ENCODE results near the gene CRTAC1.

CRTAC1 gene

GRCh38 chr10:97880109-97880508 lies 150.3 kb downstream of the CRTAC1 start:
- no peaks in the 10 kb centered on the region for H3K9me3 ChIP-seq
- no peaks in the 10 kb centered on the region for H3K4me1 ChIP-seq
- H3K36me3 ChIP-seq, result no peaks in the 10 kb centered on the region
- no peak for TF ChIP-seq CTCF (IDR thresholded peaks at IDR 0.05; ENCODE audit: low read depth, low read length)
- no peak overlapping the region for H3K4me3 ChIP-seq (ENCODE audit: low read depth, low read length)
- no peaks in the 10 kb centered on the region for H3K27me3 ChIP-seq
- no peak for DNase-seq

GRCh38 chr10:97879241-97879640 lies 151.2 kb downstream of the CRTAC1 start:
- H3K36me3 ChIP-seq, result no peaks in the 10 kb centered on the region
- no peaks in the 10 kb centered on the region for H3K4me1 ChIP-seq
- DNase-seq, result no peak
- no peaks in the 10 kb centered on the region for H3K9me3 ChIP-seq
- no peaks in the 10 kb centered on the region for H3K27me3 ChIP-seq
- no peak overlapping the region for H3K4me3 ChIP-seq (ENCODE audit: low read depth, low read length)
- no peak for TF ChIP-seq CTCF (IDR thresholded peaks at IDR 0.05; ENCODE audit: low read depth, low read length)

GRCh38 chr10:97876402-97876801 lies 154.0 kb downstream of the CRTAC1 start:
- Histone ChIP-seq H3K9me3 (no peaks in the 10 kb centered on the region), H3K4me3 (ENCODE audit: low read depth, low read length) (no peak overlapping the region), H3K27me3 (no peaks in the 10 kb centered on the region), H3K36me3 (no peaks in the 10 kb centered on the region), H3K4me1 (no peaks in the 10 kb centered on the region)
- DNase-seq, result no peak
- TF ChIP-seq CTCF (IDR thresholded peaks at IDR 0.05; ENCODE audit: low read depth, low read length), result no peak

- no peak for DNase-seq
- no peak for TF ChIP-seq CTCF (IDR thresholded peaks at IDR 0.05; ENCODE audit: low read depth, low read length)
- H3K36me3 ChIP-seq, result no peaks in the 10 kb centered on the region
These were observed 155.0 kb downstream of the CRTAC1 start for GRCh38 chr10:97875391-97875790.

GRCh38 chr10:97874332-97874731 lies 156.1 kb downstream of the CRTAC1 start:
- no peaks in the 10 kb centered on the region for H3K9me3 ChIP-seq
- H3K4me1 ChIP-seq, result no peaks in the 10 kb centered on the region
- no peak overlapping the region for H3K4me3 ChIP-seq (ENCODE audit: low read depth, low read length)
- no peaks in the 10 kb centered on the region for H3K36me3 ChIP-seq
- no peak for DNase-seq
- no peak for TF ChIP-seq CTCF (IDR thresholded peaks at IDR 0.05; ENCODE audit: low read depth, low read length)
- H3K27me3 ChIP-seq, result no peaks in the 10 kb centered on the region

More at GRCh38 chr10:97875391-97875790, 155.0 kb downstream of the CRTAC1 start:
- Histone ChIP-seq H3K4me3 (ENCODE audit: low read depth, low read length) (no peak overlapping the region), H3K4me1 (no peaks in the 10 kb centered on the region), H3K9me3 (no peaks in the 10 kb centered on the region), H3K27me3 (no peaks in the 10 kb centered on the region)

GRCh38 chr10:97873569-97873968 lies 156.9 kb downstream of the CRTAC1 start:
- peaks cover 4% of the 10 kb centered on the region; the same call in 1 of the 2 replicates for H3K4me1 ChIP-seq
- no peak for DNase-seq
- no peak overlapping the region for H3K4me3 ChIP-seq (ENCODE audit: low read depth, low read length)
- H3K27me3 ChIP-seq, result no peaks in the 10 kb centered on the region
- TF ChIP-seq CTCF (IDR thresholded peaks at IDR 0.05; ENCODE audit: low read depth, low read length), result no peak
- H3K36me3 ChIP-seq, result no peaks in the 10 kb centered on the region
- H3K9me3 ChIP-seq, result no peaks in the 10 kb centered on the region

Measured in BE2C (cell line).